SKM-1 treated with dmso at 0.1 percent for 144 hours (cell line): ENCODE measurements around the gene HMGN1.

ENCODE experiments used
- DNase-seq: peaks from one replicate; lab custom pipeline; 2025; ENCODE audit not compliant: unreplicated experiment; lab: John Stamatoyannopoulos, UW

HMGN1 gene

DNA sequence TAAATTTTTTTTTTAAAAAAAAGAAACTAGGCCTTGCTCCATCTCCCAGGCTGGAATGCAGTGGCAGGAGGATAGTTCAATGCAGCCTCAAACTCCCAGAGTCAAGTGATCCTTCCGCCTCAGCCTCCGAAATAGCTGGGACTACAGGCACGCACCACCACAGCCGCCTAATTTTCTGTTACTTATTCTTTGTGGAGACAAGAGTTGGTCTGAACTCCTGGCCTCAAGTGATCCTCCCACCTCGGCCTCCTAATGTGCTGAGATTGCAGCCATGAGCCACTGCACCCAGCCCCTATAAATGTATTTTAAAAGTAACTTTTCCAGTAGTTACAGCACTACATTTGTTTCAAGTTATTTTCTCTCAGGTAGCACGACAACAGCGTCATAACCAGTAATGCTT is 37.7 kb downstream of the HMGN1 start:
- no peak for DNase-seq

DNA sequence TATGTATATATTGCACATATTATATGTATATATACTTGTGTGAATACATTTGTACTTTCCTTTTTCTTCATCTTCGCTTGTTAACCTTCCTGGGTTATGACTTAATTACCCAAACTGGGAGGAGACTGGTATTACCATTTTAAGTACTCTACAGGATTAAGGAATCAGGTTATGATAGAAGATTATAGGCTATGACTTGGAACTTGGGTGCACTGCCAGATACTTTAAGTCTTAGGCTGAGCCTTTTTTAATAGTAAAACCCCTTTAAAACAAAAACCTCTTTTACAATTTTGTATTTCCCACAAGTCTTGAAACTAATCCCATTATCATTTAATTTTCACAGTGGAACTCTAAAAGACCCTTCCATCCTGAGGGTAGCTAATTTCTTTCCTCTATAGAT is 41.4 kb downstream of the HMGN1 start:
- no peak for DNase-seq

- no peak for DNase-seq
These were observed 48.3 kb downstream of the HMGN1 start for GRCh38 chr21:39300587-39300986.

- DNase-seq, result no peak
These were observed 52.0 kb downstream of the HMGN1 start for GRCh38 chr21:39296891-39297290.
